SK-N-SH treated with all-trans-retinoic acid at 6 μM for 48 hours (cell line): ENCODE measurements around the gene SIAH2.

ENCODE experiments used
- ATAC-seq: fragments of 200-7000 bp; cut with Tn5 transposase; 3 replicates; pipeline ENCODE4 v1.9.1; 2020; ENCODE audit warnings: mild to moderate bottlenecking, moderate library complexity
- ARNTL ChIP-seq: fragments of 450-650 bp; formaldehyde crosslinking; IDR thresholded peaks from 2 replicates; pipeline ENCODE4 v1.5.0; 2020; ENCODE audit warnings: low read depth, mild to moderate bottlenecking, moderate library complexity, borderline replicate concordance
- BACH2 ChIP-seq: fragments of 250-450 bp; sonication (Bioruptor Pico); IDR thresholded peaks from 2 replicates; pipeline ENCODE4 v1.9.0; 2021; ENCODE audit warnings: mild to moderate bottlenecking, borderline replicate concordance
- CSDC2 ChIP-seq: fragments of 250-450 bp; sonication (Bioruptor Pico); IDR thresholded peaks from 2 replicates; pipeline ENCODE4 v1.5.0; 2020; ENCODE audit warnings: mild to moderate bottlenecking, moderate library complexity
- ESRRG ChIP-seq: fragments of 250-450 bp; sonication (Bioruptor Pico); IDR thresholded peaks from 2 replicates; pipeline ENCODE4 v1.6.1; 2021; ENCODE audit warnings: mild to moderate bottlenecking
- GLIS3 ChIP-seq: fragments of 250-450 bp; sonication (Bioruptor Pico); IDR thresholded peaks from 2 replicates; pipeline ENCODE4 v1.5.0; 2020; ENCODE audit warnings: mild to moderate bottlenecking, moderate library complexity
- ISL1 ChIP-seq: fragments of 250-450 bp; sonication (Bioruptor Pico); IDR thresholded peaks from 2 replicates; pipeline ENCODE4 v2.1.2; 2022; ENCODE audit warnings: mild to moderate bottlenecking, moderate library complexity
- OSR1 ChIP-seq: fragments of 250-450 bp; sonication (Bioruptor Pico); IDR thresholded peaks from 2 replicates; pipeline ENCODE4 v1.8.0; 2022; ENCODE audit warnings: moderate library complexity, mild to moderate bottlenecking, inconsistent platforms
- POU6F1 ChIP-seq: fragments of 250-450 bp; sonication (Bioruptor Pico); IDR thresholded peaks from 2 replicates; pipeline ENCODE4 v1.8.0; 2021; ENCODE audit warnings: low read depth, mild to moderate bottlenecking, moderate library complexity, borderline replicate concordance
- SNAI2 ChIP-seq: fragments of 250-450 bp; sonication (Bioruptor Pico); IDR thresholded peaks from 2 replicates; pipeline ENCODE4 v1.5.0; 2020; ENCODE audit warnings: mild to moderate bottlenecking, moderate library complexity
- TOX ChIP-seq: fragments of 250-450 bp; sonication (Bioruptor Pico); IDR thresholded peaks from 2 replicates; pipeline ENCODE4 v1.8.0; 2021; ENCODE audit warnings: mild to moderate bottlenecking, moderate library complexity, borderline replicate concordance
- TSHZ2 ChIP-seq: fragments of 250-450 bp; sonication (Bioruptor Pico); IDR thresholded peaks from 2 replicates; pipeline ENCODE4 v1.5.0; 2020; ENCODE audit warnings: mild to moderate bottlenecking, moderate library complexity
- ZC3H10 ChIP-seq: fragments of 250-450 bp; sonication (Bioruptor Pico); IDR thresholded peaks from 2 replicates; pipeline ENCODE4 v1.5.1; 2021; ENCODE audit warnings: mild to moderate bottlenecking, moderate library complexity
- ZFP3 ChIP-seq: fragments of 250-450 bp; sonication (Bioruptor Pico); IDR thresholded peaks from 2 replicates; pipeline ENCODE4 v1.5.0; 2020; ENCODE audit warnings: mild to moderate bottlenecking, moderate library complexity
- ZFP30 ChIP-seq: fragments of 450-650 bp; formaldehyde crosslinking; IDR thresholded peaks from 2 replicates; pipeline ENCODE4 v1.5.0; 2022; ENCODE audit warnings: mild to moderate bottlenecking, moderate library complexity
- ZNF565 ChIP-seq: fragments of 450-650 bp; formaldehyde crosslinking; conservative IDR thresholded peaks from 2 replicates; pipeline ENCODE4 v1.5.0; 2020; ENCODE audit warnings: low read depth, mild to moderate bottlenecking, moderate library complexity
- ZNF70 ChIP-seq: fragments of 450-650 bp; formaldehyde crosslinking; IDR thresholded peaks from 2 replicates; pipeline ENCODE4 v1.5.0; 2020; ENCODE audit warnings: mild to moderate bottlenecking, moderate library complexity
- TF ChIP-seq, protein P1 (sequence below): fragments of 250-450 bp; sonication (Bioruptor Pico); IDR thresholded peaks from 2 replicates; pipeline ENCODE4 v1.8.0; 2020; ENCODE audit warnings: mild to moderate bottlenecking, moderate library complexity, borderline replicate concordance
- TF ChIP-seq, protein P2 (sequence below): fragments of 250-450 bp; sonication (Bioruptor Pico); IDR thresholded peaks from 2 replicates; pipeline ENCODE4 v1.5.1; 2021; ENCODE audit warnings: mild to moderate bottlenecking, moderate library complexity

Gene SIAH2

DNA sequence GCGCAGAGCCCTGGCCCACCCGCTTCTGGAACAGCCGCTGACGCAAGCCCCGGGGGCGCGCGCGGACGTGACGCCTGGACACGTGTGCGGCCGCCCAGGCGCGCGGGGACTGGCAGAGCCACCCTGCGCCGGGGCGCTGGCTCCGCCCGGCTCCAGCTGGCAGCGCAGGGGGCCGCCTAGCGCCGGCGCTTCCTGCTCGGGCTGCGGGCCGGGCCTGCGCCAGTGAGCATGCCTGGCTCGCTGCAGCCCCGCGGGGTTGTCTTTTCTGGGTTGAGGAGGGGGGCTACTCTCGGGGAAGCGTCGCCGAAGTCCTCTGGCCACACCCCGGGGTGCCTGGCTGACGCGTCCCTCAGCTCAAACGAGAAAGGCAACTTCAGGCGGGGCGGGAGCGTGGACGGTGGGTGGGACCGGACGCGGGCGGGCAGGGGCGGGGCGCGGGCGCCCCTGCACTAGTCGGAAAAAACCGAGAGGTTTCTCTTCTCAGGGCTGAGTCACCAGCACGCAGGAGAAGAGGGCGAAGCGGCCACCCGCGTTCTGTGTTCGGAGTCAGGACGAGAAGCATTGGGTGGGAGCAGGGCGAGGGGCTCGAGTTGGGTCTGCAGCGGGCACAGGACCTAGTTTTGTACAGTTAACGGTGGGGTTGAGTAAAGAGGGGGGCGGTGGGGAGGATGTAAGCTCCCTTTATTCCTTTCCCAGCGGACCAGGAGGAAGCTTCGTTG lies at the start of gene SIAH2:
Gene SIAH2, minus strand, starts transcription at position 48 of the 719 bp plus-strand sequence. CDS start 320 bp downstream, outside the sequence.
- ATAC-seq: peak; percentile 87
- TF ChIP-seq ARNTL (CRISPR knock-in tag) (0 out of 2 replicates have a peak, but pooled peaks have one; percentile 18), TSHZ2 (CRISPR knock-in tag) (peak; percentile 42; the same call in 1 of the 2 replicates), ZFP30 (CRISPR knock-in tag) (no peak), CSDC2 (CRISPR knock-in tag) (no peak), OSR1 (CRISPR knock-in tag) (no peak), ZC3H10 (no peak), ESRRG (no peak), POU6F1 (CRISPR knock-in tag) (no peak), ZNF565 (no peak)
- TF ChIP-seq, protein P1, sequence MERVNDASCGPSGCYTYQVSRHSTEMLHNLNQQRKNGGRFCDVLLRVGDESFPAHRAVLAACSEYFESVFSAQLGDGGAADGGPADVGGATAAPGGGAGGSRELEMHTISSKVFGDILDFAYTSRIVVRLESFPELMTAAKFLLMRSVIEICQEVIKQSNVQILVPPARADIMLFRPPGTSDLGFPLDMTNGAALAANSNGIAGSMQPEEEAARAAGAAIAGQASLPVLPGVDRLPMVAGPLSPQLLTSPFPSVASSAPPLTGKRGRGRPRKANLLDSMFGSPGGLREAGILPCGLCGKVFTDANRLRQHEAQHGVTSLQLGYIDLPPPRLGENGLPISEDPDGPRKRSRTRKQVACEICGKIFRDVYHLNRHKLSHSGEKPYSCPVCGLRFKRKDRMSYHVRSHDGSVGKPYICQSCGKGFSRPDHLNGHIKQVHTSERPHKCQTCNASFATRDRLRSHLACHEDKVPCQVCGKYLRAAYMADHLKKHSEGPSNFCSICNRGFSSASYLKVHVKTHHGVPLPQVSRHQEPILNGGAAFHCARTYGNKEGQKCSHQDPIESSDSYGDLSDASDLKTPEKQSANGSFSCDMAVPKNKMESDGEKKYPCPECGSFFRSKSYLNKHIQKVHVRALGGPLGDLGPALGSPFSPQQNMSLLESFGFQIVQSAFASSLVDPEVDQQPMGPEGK (CRISPR knock-in tag): peak; percentile 37; the same call in 1 of the 2 replicates

GRCh38 chr3:150811984-150812383 lies 49.0 kb upstream of the SIAH2 start:
- no peak for ATAC-seq
- TF ChIP-seq ZFP3 (CRISPR knock-in tag) (no peak), ZFP30 (CRISPR knock-in tag) (no peak), TOX (CRISPR knock-in tag) (no peak), BACH2 (CRISPR knock-in tag) (no peak), ZNF70 (CRISPR knock-in tag) (no peak)

- TF ChIP-seq GLIS3 (CRISPR knock-in tag) (no peak), SNAI2 (CRISPR knock-in tag) (no peak), ZFP3 (CRISPR knock-in tag) (no peak)
- TF ChIP-seq, protein P2, sequence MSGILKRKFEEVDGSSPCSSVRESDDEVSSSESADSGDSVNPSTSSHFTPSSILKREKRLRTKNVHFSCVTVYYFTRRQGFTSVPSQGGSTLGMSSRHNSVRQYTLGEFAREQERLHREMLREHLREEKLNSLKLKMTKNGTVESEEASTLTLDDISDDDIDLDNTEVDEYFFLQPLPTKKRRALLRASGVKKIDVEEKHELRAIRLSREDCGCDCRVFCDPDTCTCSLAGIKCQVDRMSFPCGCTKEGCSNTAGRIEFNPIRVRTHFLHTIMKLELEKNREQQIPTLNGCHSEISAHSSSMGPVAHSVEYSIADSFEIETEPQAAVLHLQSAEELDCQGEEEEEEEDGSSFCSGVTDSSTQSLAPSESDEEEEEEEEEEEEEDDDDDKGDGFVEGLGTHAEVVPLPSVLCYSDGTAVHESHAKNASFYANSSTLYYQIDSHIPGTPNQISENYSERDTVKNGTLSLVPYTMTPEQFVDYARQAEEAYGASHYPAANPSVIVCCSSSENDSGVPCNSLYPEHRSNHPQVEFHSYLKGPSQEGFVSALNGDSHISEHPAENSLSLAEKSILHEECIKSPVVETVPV (CRISPR knock-in tag): no peak
- no peak for ATAC-seq
Measured at GRCh38 chr3:150810641-150811040, 47.7 kb upstream of the SIAH2 start.

- ATAC-seq: no peak
- TF ChIP-seq CSDC2 (CRISPR knock-in tag) (no peak), ISL1 (no peak), SNAI2 (CRISPR knock-in tag) (no peak), OSR1 (CRISPR knock-in tag) (no peak), ZFP3 (CRISPR knock-in tag) (no peak), ESRRG (no peak), TSHZ2 (CRISPR knock-in tag) (no peak), ZC3H10 (no peak), ARNTL (CRISPR knock-in tag) (no peak), TOX (CRISPR knock-in tag) (no peak), BACH2 (CRISPR knock-in tag) (no peak), GLIS3 (CRISPR knock-in tag) (no peak), ZFP30 (CRISPR knock-in tag) (no peak)
- TF ChIP-seq, protein P2 (CRISPR knock-in tag): no peak
- TF ChIP-seq, protein P1 (CRISPR knock-in tag): no peak
Measured at GRCh38 chr3:150806185-150806835, 43.3 kb upstream of the SIAH2 start.
